ENCODE data around the gene NCKAP5. TPM values are rescaled to one million over a fixed set of nuclear protein-coding genes. Genes with fewer than 3 reads are reported as not detected.

The NCKAP5 gene
- total and polyA plus RNA-seq, 10 donors = 0.39 to 6.0 (median 3.3) TPM

GRCh38 chr2:133380991-133381390 lies 187.3 kb downstream of the NCKAP5 start:
- no peak for TF ChIP-seq POLR2A (IDR thresholded peaks at IDR 0.05)
- no peak for TF ChIP-seq CTCF (IDR thresholded peaks at IDR 0.05 in 8 of 11, conservative IDR thresholded peaks at IDR 0.05 in 3 of 11)
- TF ChIP-seq POLR2AphosphoS5 (IDR thresholded peaks at IDR 0.05) = no peak
- WGBS, 5 donors = 64 to 82% (median 71%) methylated on average over 3 of the region's 3 CpGs
- H3K27ac ChIP-seq = no peak overlapping the region

GRCh38 chr2:133378928-133379549 lies 189.2 kb downstream of the NCKAP5 start:
- Histone ChIP-seq H3K4me1 (no peaks in the 10 kb centered on the region), H3K27me3 (replicated peaks in 1 of 7) (no peaks in the 10 kb centered on the region), H3K27ac (no peak overlapping the region), H3K36me3 (no peaks in the 10 kb centered on the region), H3K4me3 (no peak overlapping the region), H3K9me3 (peaks cover 0 to 4% (median 0%) of the 10 kb centered on the region in 8 donors)
- 75 to 85% (median 80%) methylated on average over 7 of the region's 7 CpGs for WGBS, 5 donors
- no peak for TF ChIP-seq POLR2AphosphoS5 (IDR thresholded peaks at IDR 0.05)
- no peak for TF ChIP-seq CTCF (IDR thresholded peaks at IDR 0.05 in 8 of 11, conservative IDR thresholded peaks at IDR 0.05 in 3 of 11)
- intact Hi-C loops (cut with DNase I; ENCODE audit: low total_unique reads) = no loop called here
- no peak for DNase-seq

More at GRCh38 chr2:133380991-133381390, 187.3 kb downstream of the NCKAP5 start:
- Histone ChIP-seq H3K4me1 (no peaks in the 10 kb centered on the region), H3K27me3 (replicated peaks in 1 of 7) (no peaks in the 10 kb centered on the region), H3K4me3 (no peak overlapping the region), H3K9me3 (peaks cover 0 to 6% (median 0%) of the 10 kb centered on the region in 8 donors), H3K36me3 (no peaks in the 10 kb centered on the region)
- no peak for DNase-seq
- intact Hi-C loops (cut with DNase I; ENCODE audit: low total_unique reads) = no loop called here

GRCh38 chr2:133378386-133378785 lies 189.9 kb downstream of the NCKAP5 start:
- no peaks in the 10 kb centered on the region for H3K4me1 ChIP-seq
- no peak for DNase-seq
- TF ChIP-seq CTCF (IDR thresholded peaks at IDR 0.05 in 8 of 11, conservative IDR thresholded peaks at IDR 0.05 in 3 of 11) (no peak), POLR2A (IDR thresholded peaks at IDR 0.05) (no peak), POLR2AphosphoS5 (IDR thresholded peaks at IDR 0.05) (no peak)
- H3K36me3 ChIP-seq = no peaks in the 10 kb centered on the region
- H3K9me3 ChIP-seq = peaks cover 0 to 4% (median 0%) of the 10 kb centered on the region in 8 donors
- intact Hi-C loops (cut with DNase I; ENCODE audit: low total_unique reads) = no loop called here
- 37 to 85% (median 81%) methylated on average over 1 of the region's 1 CpG for WGBS, 5 donors
- H3K27ac ChIP-seq = no peak overlapping the region
- H3K27me3 ChIP-seq (replicated peaks in 1 of 7) = no peaks in the 10 kb centered on the region
- H3K4me3 ChIP-seq = no peak overlapping the region

GRCh38 chr2:133377599-133377998 lies 190.7 kb downstream of the NCKAP5 start:
- TF ChIP-seq CTCF (IDR thresholded peaks at IDR 0.05 in 8 of 11, conservative IDR thresholded peaks at IDR 0.05 in 3 of 11) = no peak
- no peak for TF ChIP-seq POLR2A (IDR thresholded peaks at IDR 0.05)
- TF ChIP-seq POLR2AphosphoS5 (IDR thresholded peaks at IDR 0.05) = no peak
- WGBS, 5 donors = 40 to 60% (median 44%) methylated on average over 2 of the region's 2 CpGs
- Histone ChIP-seq H3K36me3 (no peaks in the 10 kb centered on the region), H3K9me3 (peaks cover 0 to 4% (median 0%) of the 10 kb centered on the region in 8 donors), H3K4me3 (no peak overlapping the region), H3K4me1 (no peaks in the 10 kb centered on the region), H3K27ac (no peak overlapping the region), H3K27me3 (replicated peaks in 1 of 7) (no peaks in the 10 kb centered on the region)
- no peak for DNase-seq
- intact Hi-C loops (cut with DNase I; ENCODE audit: low total_unique reads) = no loop called here

Measured in spleen (tissue), 11 donors.